NCI-H226 (cell line): ENCODE results near the gene FOLR1.

Experiments used
- DNase-seq: peaks from one replicate; pipeline ENCODE4 v3.0.0-alpha.2; 2015

Gene FOLR1

GRCh38 chr11:72236774-72237111 is 44.8 kb downstream of the FOLR1 start:
- DNase-seq, result no peak

- DNase-seq, result no peak
Observed at GRCh38 chr11:72237112-72237931, 45.4 kb downstream of the FOLR1 start.

DNA sequence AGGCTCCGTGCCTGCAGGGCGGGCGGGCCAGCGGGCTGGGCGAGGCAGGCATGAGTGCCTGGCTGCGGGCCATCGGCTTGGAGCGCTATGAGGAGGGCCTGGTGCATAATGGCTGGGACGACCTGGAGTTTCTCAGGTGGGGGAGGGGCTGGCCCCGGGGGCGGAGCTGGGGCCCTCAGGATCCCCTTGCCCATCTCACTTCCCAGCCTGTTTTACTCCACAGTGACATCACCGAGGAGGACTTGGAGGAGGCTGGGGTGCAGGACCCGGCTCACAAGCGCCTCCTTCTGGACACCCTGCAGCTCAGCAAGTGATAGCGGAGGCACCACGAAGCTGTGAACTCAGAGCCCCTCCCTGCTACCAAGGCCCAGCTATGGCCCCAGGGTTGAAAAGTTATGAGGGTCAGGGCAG is 46.1 kb downstream of the FOLR1 start:
- DNase-seq, result peak; percentile 38

DNA sequence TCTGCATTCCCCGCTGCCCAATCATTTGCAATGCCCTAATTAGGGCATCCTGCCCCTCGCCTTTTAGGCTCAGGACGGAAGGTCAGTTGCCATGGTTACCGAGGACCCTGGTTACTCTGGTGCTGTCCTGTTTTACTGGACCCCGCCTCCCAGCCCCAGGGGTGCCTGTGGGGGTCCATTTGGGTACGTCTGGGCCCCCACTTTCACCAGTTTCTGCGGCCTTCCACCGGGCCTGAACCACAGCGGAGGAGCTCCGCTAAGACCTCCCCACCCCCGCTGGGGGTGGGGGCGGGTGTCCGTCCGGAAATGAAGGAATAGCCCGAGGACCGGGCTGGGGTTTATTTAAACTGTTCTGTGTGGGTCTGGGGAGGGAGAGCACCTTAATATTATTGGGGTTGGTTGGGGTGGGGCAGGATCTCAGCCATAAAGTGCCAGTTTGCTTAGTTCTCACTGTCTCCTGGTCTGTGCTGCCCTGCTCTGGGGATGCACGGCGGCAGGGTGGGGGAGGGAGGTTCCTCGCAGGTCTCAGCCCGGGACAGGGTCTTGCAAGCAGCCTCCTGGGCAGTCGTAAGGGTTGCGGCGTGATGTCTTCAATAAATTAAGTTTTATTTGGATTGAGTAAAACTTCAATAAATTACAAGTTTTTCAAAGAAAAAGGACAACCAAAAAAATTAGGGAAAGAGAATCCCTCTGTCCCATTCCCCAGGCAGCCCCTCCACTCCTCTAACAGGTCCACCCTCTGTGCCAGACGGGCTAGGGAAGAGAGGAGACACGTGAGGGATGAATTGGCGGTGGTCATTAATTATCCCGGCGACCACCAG is 46.8 kb downstream of the FOLR1 start:
- no peak for DNase-seq

DNA sequence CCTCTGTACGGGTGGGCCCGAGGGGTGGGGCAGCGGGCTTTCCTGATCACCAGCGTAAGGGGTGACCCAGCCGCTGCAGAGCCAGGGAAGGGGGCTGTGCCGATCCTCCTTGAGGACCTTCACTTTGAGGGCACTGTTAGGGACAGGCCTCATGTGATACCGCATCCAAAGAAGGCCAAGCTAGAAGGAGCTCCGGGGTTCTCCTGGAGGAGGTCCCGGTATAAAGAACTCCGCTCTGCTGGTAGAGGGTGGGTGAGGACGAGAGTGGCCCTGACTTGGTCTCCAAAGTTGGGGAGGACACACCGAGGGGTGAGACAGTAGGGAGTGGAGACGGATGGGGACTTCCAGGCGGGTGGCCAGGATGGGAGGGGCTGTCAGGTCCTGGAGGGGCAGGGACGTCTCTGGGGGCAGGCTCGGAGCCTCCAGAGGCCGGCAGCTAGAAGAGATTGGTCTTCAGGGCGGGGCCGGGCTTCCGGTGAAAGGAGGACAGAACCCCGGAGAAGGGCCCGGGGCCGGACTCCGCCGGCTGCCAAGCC is 47.4 kb downstream of the FOLR1 start:
- peak; percentile 72 for DNase-seq

DNA sequence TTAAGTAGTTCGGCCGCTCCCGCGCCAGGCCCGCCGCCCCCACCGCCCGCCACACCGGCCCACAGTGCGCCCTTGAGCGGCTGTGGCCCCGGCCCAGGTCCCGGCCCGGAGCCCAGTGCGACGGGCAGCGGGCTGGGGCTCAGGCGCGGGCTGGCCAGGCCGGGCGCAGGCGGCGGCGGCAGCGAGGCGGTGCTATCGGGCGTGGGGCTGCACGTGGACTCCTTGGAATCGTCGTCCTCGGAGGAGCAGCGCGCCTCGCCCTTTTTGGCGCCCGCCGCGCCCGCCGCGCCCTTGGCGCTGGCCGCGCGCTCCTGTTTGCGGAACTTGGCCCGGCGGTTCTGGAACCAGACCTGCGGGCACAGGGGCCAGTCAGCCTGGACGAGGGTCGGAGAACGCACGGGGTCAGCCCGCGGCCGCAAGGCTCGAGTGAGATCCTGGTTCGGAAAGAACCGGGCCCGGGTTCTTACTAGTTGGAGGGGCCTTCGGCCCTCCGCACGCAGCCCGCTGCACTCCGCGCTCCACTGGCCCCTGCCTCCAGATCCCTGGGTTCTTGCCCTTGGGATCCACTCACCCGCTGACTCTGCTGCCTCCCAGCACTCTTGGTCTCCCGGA is 48.0 kb downstream of the FOLR1 start:
- DNase-seq, result no peak

GRCh38 chr11:72240461-72241290 is 48.7 kb downstream of the FOLR1 start:
- DNase-seq, result no peak

DNA sequence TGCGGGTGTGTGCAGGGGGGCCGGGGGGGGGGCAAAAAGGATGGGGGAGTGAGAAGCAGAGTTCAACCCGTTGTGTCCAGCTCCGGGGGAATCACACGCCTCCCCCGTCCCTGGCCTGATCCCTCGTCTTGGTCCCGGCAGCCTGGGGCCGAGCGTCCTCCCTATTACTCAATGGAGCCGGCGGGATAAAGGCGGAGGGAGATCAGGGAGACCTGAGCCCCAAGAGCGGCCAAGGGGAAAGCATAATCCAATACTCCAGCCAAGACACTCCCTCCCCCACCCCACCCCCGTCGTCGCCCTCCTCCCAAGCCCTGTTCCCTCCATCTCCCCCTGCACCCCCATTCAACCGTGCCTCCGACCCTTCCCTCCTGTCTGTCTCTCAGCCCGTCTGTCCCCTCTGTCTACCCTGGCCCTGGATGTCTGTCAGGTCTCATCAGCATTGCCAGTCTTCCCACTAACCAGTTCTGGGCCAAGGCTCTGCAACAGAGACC is 49.4 kb downstream of the FOLR1 start:
- no peak for DNase-seq

GRCh38 chr11:72242141-72242540 is 50.2 kb downstream of the FOLR1 start:
- no peak for DNase-seq

DNA sequence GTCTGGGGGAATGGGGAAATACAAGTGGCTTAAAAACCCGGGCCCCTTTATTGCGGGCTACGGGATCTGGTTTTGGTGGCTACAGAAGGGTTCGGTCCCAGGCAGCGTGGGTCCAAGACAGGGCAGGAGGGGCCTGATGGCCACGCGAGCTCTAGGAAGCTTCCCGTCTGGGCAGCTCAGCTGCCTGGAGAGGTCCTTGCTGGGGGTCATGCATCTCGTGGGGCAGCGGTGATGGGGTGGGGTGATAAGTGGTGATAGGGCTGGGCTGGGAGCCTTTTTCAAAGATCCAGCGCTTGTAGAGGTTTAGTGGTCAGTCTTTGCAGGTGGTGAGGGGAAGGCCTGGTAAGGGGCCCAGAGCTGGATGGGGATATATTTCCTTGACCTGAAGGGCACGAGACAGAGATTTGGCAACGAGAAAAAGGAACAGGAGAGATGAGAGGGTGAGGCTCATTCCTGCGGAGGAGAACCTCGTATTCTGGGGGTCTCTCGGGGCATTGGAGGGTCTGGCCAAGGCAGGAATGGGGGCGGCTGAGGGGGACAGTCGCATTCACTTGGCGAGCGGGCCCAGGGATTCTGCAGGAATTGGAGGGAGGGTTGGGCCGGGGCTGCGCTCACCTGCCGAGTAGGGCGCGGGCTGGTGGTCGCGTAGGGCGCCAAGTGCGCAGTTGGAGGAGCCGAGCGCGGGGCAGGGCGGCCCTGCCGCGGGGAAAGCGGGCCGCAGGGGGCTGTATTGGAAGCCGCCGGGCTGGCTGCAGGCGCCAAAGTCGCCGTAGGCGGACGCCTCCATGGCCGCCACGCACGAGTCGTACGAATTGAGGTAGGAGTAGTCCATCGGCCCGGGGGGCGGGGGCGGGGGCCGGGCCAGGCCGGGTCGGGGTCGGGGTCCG is 51.5 kb downstream of the FOLR1 start:
- no peak for DNase-seq

- no peak for DNase-seq
Observed at GRCh38 chr11:72244060-72244360, 52.1 kb downstream of the FOLR1 start, which contains the start of gene PHOX2A. Gene PHOX2A, minus strand, starts transcription at chr11:72244176. Its CDS starts 172 bp downstream, at chr11:72244004.

DNA sequence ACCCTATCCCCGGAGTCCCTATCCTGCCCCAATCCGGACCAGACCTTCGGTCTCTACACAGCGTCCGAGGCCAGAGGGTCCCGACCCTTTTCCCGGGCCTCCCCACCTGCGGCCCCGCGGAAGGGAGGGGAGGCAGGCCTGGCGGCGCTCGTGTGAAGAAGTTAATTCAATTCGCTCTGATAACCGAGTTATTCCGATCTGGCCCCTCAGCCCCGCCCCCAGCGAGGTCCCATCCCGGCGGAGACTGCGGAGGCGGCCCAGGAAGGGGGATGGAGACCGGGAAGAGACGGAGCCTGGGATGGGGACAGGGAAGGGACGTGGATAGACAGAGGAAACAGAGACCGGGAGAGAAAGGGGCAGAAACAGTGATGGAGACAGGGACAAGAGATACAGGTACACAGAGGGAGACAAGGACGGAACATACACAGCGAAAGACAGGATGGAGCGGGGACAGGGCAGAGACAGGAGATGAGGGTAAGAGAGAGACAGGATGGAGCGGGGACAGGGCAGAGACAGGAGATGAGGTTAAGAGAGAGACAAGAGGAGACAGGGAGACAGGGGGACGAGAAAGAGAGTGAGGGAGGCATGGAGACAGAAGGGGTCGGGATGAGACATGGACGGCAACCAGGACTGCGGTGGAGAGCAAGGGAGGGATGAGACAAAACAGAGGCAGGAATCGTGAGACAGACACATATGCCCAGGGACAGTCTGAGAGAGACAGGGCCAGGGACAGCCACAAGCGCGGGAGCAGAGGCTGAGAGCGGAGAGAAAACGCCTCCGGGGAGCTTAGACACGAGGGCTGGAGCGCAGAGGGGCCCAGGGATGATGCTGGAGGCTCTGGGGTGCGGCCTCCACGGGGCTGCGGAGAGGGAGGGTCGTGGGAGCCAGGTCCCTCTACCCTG is 52.7 kb downstream of the FOLR1 start:
- DNase-seq, result no peak

- no peak for DNase-seq
Observed at GRCh38 chr11:72245263-72245816, 53.4 kb downstream of the FOLR1 start.
